Amygdala (tissue), 56 donors: ENCODE measurements around the gene DNAJC6.
"Not testable (repeated sequence)": the region's sequence is repeated elsewhere in the genome, so short reads cannot be mapped to it uniquely, and the experiment has no call there.

ENCODE experiments used
- DNase-seq, 56 donors: peaks; one replicate each; lab custom pipeline; 2025; lab: John Stamatoyannopoulos, UW

The DNAJC6 gene

DNA sequence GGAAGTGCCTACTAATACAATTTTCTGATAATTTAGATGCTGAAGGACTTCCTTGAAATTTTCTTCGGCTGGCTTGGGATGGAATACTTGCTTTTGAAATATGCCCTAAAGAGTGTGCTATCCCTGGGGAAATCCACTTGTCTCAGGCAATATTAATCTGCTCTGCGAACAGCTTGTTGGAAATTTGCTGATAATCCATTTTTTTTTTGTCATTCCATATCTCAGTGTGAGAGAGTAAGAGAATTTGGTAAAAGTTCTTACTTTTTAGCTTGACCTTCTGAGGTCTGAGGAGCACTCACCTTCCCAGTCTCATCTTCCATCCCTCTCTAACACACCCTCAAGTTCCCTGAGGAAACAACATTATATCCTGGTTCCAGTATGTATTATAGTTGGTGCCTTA lies 36.8 kb downstream of the DNAJC6 start:
- no peak for DNase-seq

DNA sequence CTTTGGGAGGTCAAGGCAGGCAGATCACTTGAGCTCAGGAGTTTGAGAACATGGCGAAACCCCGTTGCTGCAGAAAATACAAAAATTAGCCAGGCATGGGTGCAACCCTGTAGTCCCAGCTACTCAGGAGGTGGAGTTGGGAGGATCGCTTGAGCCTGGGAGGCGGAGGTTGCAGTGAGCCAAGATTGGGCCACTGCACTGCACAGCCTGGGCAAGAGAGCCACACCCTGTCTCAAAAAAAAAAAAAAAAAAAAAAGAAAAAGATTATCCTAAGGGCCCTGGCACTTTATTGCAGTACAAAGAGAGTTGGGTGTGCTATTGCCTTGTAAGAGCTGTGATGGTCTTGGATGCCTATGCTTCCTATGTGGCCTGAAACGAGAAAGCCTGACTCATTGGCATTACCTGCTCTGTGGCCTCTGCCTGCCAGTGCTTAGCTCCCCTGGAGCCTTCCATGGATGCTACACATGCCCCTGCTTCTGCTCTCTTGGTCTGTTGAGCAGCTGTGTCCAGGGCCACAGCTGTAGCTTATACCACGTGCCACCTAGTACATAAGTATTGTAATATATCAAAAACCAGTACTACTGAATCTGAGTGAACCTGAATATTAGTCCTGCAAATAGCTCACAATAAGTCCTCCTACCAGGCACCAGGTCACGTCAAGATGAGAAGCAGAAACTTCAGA lies 45.8 kb downstream of the DNAJC6 start:
- DNase-seq: no peak

DNA sequence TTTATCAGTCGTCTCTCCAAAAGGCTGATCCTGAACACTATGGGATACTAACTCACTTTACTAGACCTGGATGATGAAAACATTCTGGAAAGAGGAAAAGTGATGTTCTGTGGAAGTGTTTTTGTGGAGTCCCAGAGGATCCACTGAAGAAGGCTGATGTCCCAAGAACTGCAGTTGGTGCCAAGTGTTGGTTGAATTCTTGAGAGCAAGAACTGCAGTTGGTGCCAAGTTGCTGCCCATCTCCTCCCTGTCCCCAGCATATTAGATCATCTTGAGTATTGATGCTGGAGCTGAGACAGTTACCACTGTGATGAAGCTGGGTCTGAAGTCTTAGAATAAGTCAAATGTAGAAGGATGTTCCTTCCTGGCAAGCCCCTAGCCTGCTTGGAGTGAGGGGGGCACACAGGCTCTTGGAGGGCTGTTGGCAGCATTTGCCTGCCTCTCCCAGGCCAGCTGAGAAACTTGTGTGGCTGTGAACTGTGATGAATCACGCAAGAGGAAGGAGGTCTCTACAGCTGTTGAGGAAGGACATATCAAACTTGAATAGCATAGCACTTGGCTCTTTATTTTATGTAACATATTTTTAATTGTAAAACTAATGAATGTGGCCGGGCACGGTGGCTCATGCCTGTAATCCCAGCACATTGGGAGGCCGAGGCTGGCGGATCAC lies 48.1 kb downstream of the DNAJC6 start:
- DNase-seq: no peak

DNA sequence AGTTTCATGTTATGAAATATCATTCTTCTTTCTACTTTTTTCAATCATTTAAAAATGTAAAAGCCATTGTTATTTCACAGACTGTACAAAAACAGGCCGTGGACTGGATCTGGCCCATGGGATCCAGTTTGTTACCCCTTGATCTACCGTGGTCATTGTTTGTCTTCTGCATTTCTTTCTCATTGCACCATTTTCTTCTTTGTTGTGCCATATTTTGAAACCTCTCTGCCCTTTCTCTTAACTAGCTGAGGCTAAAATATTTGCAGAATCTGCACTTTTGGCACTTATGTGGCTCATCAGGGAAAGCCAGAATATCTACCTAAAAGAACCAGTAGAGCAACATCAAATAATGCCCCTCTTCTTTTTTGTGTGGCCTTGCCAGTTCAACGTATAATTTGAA lies 50.5 kb downstream of the DNAJC6 start:
- no peak for DNase-seq

DNA sequence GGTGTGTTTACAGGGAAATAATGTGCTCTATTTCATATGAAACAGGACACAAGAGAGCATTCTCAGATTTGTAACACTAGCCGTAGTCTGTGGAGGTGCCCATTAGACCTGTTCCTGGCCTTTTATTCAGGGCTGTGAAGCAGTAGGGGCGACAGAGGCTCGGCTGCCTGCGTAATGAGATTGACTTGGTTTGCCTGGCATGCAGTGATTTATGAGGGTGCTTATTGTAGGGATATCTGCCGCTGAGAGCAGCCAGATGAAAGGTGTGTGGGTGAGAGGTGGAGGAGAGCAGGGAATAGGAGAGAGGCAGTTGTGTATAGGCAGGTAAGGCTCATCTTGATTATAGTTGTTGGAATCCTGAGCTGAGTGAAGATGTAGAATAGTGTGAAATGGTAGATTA lies 51.3 kb downstream of the DNAJC6 start:
- DNase-seq: no peak

DNA sequence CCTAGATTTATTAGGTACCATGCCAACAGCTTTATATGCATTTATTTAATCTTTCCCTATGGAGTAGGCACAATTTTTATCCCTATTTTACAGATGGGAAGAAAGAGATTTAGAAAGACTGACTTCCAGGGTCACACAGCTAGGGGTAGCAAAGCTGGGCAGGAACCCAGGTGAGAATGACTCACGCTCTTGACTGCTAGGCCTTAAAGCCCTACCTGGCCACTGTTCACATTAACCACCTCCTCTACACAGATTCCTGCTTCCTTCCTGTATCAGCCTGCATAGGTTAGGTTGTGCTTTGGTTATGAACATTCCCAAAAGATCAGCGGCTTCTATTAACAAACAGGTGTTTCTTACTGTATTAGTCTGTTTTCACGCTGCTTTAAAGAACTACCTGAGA lies 53.2 kb downstream of the DNAJC6 start:
- DNase-seq: no peak

DNA sequence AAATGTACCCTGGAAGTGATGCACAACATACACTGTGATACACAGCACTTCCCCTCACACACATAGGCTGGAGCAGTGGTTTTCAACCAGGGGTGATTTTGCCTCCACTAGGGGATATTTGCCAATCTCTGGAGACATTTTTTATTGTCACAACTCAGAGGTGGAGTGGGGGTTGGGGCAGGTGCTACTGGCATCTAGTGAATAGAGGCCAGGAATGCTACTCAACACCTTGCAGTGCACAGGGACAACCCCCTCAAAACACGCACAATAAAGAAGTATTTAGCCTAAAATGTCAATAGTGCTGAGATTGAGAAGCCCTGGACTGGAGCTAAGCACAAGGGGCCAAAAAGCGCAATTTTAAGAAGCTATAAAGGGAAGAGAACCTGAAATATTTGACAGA lies 54.1 kb downstream of the DNAJC6 start:
- no peak for DNase-seq

DNA sequence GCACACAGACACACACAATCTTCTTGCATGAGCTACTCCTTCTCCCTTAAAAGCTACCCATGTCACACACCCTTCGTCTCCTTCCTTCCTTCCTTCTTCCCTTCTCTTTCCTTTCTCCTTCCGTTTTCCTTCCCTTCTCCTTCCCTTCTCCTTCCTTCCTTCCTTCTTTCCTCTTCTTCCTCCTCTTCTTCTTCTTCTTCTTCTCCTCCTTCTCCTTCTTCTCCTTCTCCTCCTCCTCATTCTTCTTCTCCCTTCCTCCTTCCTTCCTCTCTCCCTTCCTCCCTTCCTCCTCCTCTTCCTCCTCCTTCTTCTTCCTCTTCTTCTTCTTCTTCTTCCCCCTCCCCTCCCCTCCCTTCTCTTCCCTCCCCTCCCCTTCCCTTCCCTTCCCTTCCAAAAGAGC lies 59.1 kb downstream of the DNAJC6 start:
- no peak for DNase-seq

DNA sequence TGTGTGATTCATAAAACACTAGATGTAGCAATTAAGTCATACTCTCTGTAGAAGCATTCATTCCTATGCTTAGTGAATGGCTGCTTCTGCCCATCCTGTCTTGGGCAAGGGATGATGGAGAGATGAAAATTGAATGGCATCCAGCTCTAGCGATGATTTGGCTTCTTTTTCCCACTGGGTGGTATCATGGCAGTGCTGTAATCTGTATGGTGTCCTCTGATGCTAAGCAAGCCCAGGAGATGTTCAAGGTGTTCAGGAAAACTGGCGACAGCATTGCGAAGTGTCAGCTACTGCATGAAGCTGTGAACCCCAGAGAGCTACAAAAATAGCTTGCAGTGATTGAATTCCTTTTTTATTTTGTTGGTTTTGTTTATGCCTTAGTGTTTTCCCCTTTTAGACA lies 62.2 kb downstream of the DNAJC6 start:
- no peak for DNase-seq

DNA sequence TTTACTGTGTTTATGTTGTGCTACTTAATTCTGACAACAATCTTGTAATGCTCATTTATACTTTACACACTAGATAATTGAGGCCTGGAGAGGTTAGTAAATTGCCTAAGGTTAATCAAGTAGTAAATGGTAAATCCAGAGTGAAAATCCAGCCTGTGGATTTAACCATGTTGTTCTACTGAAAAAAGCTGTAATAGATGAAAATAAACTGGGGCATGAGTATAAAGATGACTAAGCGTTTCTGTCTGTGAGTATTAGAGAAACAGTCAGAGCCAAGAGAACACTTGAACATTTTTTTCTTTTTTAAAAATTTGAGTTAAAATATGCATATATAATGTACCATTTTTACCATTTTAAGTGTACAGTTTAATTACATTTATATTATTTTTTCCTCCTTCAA lies 63.2 kb downstream of the DNAJC6 start:
- DNase-seq: no peak

DNA sequence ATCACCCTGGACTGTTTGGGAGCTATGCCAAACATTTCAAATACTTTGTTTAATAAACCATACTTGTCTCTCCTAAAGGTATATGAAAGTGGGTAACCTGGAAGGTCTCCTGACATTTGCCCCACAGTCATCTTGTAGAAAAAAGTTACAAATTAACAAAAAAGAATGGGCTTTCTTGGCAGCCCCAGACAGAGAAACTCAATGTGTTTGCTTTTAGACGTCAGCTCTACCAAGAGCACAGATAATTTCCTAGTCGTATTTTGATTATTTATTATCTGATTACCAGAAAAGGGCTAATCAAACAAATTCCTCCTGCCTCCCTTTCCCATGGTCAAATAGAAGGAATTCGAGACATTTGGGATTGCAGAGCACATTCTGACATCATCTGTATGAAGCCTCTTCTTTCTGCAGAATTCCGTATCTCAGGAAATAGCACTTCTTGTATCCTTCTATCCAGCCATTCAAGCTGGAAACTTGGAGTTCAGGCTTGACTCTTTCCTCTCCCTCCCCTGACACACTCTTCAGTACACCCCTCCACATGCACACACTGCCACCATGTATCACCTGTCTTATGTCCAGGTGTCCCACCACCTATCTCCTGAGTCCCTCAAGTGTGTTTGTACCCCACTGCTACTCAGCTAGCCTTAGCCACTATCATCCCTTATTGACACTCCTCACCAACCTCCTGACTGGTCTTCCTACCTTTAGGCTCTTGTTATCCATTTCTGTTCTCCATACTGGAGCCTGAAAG lies 68.3 kb downstream of the DNAJC6 start:
- DNase-seq: no peak

DNA sequence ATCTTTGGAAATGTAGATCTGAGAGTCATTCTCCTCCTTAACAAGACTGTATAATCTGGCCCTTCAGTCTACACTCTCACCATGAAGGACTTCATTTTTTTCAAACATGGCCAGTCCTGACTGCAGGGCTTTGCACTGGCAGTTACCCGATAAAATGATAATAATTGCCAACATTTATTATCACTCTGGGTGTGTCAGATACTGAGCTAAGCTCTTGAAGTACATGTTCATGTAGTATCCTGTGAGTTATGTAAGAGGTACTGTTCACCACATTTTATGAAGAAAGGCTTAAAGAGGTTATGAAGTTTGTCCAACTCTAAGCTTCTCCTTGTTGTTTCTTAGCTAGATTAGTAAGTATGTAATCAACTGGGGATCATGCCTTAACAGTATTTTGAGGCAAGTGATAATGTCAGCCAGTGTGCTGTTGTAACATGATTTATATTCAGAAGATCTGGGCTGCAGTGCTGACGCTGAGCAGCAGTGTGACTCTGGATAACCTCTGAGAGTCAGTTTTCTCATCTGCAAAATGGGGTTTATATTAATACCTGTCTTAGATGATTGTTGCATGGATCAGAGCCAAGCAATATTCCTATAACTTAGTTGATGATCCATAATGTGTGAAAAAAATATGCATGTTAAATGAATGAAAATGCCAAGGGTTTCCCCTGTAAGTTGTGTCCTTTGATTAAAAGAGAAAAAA lies 69.1 kb downstream of the DNAJC6 start:
- DNase-seq: no peak

DNA sequence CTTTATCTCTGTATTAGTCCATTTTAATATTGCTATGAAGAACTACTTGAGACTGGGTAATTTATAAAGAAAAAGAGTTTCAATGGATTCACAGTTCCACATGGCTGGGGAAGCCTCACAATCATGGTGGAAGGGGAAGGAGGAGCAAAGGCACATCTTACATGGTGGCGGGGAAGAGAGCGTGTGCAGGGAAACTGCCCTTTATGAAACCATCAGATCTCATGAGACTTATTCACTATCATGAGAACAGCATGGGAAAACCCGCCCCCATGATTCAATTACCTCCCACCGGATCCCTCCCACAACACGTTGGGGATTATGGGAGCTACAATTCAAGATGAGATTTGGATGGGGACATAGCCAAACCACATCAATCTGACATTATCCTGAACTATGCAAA lies 75.1 kb downstream of the DNAJC6 start:
- DNase-seq: not testable (repeated sequence)

DNA sequence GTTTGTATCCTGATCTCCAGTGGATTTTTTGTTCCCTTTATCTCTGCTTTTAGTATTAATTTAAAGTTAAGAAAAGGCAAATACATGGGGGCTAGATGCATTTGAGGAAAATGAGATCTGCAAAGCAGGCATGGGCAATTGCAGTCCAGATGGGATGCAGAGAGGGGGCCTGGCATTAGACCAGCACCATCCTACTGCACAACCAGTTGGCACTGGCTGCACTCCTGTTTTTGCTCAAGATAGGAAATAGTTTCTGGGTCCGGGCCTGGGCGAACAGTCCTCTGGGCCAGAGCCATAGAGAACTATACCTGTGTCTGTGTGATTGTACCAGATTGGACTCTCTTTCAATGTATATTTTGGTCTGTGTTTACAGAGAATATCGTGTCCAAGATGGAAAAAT lies 77.1 kb downstream of the DNAJC6 start:
- DNase-seq: no peak

DNA sequence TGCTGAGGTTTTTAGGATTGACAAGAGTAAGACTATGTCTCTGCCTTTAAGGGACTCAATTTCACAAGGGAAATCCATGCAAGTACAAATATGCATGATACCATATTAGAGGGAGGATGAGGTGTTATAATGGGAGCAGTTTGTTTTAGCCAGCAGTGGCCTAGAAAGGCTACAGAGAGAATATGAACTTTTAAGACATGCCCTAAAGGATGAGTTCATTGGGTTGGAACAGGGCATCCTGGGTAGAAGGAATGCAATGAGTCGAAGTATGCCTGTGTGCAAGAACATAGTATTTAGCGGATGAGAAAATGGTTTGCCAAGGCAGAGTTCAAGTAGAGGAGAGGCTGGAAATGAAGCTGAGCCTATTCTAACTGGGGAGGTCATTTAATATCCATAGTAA lies 78.5 kb downstream of the DNAJC6 start:
- no peak for DNase-seq

DNA sequence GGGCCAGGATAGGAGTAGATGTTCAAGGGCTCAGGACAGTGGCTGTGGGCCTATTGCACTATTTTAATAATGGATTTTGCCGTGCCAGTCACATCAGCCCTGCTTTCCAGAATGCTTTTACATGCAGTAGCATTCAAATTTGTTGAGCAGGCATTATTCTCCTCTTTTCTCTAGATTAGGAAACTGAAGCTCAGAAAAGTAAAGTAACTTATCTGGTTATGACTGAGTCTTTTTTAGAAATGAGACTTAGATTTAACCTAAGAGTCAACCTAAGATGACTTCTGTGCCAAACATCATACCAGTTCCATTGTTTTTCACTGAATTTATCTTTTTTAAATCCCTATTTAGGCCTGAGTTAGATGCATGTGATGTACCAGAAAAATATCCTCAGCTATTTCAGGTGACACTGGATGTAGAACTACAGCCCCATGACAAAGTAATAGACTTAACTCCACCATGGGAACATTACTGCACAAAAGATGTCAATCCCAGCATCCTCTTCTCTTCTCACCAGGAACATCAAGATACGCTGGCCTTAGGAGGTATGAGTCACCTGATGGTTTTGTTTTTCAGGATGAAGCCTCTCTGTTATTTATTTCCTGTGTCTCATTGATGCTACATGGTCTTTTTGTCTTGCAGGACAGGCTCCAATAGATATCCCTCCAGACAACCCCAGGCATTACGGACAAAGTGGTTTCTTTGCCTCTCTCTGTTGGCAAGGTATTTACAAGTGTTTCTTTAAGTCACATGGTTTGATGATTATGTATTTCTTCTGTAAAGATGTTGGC lies 79.8 kb downstream of the DNAJC6 start:
- DNase-seq: no peak

DNA sequence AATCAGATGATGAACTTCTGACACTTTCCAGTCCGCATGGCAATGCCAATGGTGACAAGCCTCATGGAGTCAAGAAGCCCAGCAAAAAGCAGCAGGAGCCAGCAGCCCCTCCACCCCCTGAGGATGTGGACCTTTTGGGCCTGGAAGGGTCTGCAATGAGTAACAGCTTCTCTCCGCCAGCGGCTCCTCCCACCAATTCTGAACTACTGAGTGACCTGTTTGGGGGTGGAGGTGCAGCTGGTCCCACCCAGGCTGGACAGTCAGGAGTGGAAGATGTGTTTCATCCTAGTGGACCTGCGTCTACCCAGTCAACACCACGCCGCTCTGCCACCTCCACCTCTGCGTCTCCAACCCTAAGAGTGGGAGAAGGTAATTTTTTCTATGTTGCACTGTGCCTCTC lies 83.2 kb downstream of the DNAJC6 start:
- DNase-seq: no peak

DNA sequence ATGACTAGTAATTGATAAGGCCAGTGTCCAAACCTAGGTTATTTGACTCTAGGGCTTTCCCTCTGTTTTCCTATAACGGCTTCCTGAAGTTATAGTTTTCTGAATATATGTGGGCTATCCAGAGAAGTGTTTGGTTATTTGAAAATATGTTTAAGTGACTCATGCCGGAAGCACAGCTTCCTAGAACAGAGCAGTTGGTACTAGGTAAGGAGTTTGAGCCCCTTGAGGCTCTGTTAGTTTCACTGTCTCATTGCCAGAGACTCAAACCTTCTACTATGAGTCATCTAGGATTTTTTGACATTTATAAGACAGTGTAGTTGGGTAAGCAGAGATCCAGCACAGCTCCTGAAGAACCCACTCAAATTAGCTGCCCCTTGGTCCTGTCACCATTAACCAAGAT lies 84.0 kb downstream of the DNAJC6 start:
- no peak for DNase-seq

DNA sequence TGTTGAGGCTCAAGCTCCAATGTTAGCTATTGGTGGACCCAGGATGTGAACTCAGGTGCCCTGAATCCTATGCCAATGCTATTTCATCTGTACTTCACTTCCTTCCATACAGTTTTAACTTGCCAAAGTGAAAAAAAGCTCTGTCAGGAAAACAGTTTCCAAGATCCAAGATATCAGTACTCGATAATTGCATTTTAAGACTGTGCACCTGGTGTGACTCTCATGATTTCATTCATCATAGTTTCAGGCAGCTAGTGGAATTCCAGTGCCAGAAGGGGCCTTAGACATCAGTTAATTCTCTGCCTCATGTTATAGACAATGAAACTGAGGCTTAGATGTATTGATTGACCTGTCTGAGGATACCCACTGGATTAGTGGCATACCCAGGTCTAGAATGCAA lies 84.6 kb downstream of the DNAJC6 start:
- DNase-seq: no peak

DNA sequence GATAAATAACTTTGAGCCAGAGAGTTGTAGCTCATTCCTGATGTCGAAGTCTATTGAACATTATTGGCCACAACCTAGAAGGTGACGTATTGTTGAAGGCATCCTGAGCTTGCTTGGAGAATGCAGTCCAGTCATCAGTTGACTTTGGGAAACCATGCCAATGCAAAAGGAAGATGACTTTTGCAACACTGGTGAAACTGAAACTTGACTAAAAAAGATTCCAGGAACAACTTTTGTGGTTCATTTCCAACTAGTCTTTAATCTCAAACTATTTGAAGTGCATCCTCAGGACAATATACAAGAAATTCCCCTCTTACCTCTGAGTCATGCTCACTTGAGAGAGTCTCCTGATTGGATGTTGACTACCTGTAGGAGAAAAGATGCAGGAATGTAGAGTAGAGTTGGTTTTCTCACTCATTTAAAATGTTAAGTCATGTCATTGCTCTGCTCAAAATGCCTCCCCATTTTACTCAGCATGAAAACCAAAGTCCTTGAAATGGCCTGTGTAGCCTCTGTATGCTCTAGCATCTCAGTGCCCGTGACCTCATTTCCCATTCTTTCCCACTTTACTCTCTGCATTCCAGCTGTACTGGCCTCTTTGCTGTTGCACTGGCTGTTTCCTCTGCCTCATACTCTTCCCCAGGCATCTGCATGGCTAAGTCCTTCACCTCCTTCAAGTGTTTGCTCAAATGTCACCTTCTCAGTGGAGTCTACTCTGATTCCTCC lies 86.7 kb downstream of the DNAJC6 start:
- no peak for DNase-seq
